Measurements from ENCODE around the gene PKP3. TPM values are rescaled to one million over a fixed set of nuclear protein-coding genes. Genes with fewer than 3 reads are reported as not detected.
A peak's percentile ranks its signal among the peaks of the same experiment; 100 is the strongest.

The PKP3 gene
- total RNA-seq, 1 donor from 2014 or later: 1.2 TPM

DNA sequence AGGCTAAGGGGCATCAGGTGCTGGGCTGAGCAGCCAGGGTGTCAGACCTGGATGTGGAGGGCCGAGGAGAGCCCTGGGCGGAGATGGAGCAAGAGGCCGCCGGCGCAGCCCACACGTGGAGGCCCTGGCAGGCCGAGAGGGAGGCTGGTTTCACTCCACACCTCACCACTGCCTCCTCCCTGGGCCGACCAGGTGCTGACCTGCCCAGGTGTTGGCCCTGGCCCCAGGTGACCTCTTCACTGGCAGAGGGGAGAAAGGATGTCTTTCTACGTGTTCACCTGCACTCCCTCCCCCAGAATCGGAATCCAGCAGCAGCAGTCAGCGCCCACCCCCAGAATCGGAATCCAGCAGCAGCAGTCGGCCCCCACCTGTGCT, 47.0 kb downstream of the PKP3 start:
- ATAC-seq (no peak), DNase-seq (ENCODE audit: low spot score) (no peak)

DNA sequence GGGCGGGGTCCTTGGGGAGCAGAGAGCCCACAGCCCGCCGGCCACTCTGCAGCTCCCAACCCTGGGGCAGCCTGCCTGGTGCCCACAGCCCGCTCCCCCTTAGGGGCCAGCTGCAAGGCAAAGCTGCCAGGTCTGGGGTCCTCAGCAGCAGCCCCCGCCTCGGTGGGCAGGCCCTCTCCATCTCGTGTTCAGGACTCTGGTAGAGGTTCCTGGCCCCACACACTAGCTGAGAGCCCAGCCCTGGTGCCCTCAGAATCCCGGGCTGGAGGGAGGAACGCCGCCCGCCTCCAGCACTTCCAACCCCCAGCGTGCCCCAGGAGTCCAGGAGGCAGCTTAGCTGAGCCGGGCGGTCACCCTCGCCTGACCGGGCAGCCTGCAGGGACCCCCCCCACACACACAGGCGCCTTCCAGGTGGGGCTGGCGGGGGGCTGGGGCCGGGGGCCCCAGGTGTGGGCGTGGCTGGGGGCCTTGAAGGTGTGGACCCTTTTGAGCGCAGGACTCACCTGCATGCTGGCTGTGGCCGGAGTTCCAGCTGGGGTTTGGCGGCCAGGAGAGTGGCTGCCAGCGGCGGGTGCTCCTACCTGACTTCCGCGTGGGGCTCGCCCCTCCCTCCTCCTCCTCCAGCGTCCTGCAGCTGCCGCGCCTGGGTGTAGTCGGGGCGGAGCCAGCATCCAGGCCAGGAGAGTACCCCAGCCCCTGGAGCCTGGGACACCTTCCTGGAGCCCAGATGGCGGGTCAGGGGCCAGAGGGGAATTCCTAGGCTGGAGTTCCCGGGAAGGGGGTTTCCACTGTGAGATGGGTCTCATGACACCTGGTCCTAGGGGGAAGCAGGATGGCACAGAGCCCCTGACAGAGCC, 47.6 kb downstream of the PKP3 start, which contains the start of gene ANO9:
TSS of gene ANO9 (minus strand) at position 594 of the 857 bp plus-strand sequence. CDS start at position 509, 85 bp downstream.
- DNase-seq (ENCODE audit: low spot score): no peak
- ATAC-seq: no peak

DNA sequence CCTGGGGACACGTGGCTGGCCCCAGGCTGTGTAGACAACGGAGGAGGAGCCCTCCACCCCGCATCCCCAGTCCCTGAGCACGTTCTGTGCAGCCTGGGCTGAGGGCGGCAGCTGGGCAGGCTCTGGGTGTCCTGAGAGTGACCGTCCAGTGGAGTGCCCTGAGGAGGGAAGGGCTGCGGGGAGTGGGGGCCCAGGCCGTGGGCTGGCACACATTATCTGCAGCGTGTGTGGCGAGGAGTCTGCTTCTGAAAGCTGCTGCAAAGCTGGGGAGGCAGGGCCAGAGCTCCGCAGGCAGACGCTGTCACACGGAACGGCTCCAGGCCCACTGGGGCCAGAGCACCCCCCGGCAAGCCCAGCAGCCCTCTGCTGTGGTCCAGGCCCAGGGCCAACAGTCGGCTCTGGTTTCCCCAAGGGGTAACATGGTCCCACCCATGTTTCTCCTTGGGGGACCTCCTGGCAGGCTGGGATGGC, 48.6 kb downstream of the PKP3 start:
- no peak for ATAC-seq
- no peak for DNase-seq (ENCODE audit: low spot score)

DNA sequence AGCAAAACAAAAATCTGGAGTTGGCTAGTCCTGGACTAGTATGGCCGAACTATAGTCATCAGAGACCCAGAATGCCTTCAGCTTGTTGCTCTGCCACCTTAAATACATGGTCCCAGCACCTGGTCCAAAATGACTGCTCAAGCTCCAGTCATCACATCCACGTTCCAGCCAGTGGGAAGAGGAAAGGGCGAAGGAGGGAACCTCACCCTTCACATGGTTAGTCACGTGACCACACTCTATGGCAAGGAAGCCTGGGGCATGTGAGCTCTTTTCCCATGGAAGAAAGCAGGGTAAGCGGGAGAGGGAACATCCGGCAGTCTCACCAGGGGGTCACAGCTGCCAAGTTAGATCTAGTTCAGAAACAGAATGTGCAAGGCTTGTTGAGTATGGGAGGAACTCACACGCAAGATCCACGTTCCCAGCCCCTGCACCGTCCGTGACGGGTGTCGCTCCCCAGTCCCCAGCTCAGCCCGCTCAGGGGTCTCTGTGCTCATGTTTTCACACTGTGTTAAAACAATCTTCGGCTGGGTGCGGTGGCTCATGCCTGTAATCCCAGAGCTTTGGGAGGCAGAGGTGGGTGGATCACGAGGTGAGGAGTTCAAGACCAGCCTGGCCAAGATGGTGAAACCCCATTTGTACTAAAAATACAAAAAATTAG, 49.7 kb downstream of the PKP3 start:
- ATAC-seq: no peak

DNA sequence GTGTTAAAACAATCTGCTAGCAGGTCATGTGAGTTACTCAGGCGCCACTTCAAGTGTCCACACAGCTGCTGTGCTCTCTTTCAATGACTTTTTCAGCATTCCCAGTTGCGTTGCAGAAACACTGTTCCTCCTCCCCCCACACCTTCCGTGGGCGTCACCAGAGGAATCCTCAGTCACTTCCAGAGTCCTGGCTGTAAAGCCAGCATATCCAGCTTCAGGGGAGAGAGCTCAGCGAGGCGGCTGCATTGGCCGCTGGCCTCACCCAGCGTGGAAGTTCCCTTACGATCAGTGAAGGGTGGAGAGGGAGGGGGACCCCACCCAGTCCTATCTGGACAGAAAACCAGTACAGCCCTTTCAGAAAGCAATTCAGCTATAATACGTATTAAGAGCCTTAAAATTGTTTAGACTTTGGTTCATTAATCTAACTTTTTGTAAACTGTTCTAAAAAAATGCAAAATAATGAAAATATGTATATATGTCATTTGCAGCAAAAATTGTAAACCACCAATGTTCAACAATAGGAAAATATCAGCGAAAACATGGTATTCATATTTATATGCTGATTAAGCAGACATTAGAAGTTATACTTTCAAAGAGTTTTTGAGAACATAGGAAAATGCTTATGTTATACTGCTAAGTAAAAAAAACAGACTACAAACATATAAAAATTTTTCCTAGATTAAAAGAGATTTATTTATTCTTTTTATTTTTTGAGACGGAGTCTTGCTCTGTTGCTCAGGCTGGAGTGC, 50.6 kb downstream of the PKP3 start:
- DNase-seq (ENCODE audit: low spot score): no peak
- no peak for ATAC-seq

More for the DNA sequence above, 49.7 kb downstream of the PKP3 start:
- DNase-seq (ENCODE audit: low spot score): no peak

DNA sequence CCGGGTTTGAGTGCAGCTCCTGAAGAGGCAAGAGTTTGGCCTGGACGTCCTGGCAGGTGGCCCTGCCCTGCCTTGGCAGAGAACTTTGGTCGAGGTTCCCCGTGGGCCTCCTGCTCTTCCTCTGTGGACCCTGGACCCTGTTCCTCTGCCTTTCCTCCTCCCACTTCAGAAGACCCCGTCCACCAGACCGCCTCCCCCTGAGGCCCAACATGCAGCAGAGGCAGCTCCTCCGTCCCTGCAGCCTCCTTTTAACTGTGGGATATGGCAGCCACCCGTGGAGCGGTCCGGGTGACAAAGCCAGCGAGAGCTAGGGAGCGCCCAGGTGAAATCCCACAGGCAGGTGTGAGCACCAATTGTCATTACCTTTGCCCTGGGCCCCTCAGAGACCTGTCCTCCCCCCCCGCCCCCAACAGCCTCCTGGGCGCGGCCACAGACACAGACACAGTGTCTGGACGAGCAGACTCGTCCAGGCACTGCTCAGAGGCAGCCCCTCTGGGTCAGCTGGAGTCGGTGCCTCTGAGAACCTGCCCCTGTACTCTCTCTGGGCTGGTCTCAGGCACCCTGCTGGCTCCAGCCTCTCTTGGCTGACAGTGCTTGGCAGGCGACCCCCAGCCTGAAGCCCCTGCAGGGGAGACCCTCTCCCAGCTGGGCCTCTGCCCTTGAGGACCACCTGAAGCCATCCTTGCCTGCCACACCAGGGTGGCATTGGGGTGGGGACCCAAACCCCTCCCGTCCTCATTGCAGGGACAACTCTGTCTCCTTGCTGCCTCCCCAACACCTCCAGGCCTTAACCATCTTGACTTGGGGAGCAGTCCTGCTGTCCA, 52.0 kb downstream of the PKP3 start:
- DNase-seq (ENCODE audit: low spot score) (no peak), ATAC-seq (no peak)

DNA sequence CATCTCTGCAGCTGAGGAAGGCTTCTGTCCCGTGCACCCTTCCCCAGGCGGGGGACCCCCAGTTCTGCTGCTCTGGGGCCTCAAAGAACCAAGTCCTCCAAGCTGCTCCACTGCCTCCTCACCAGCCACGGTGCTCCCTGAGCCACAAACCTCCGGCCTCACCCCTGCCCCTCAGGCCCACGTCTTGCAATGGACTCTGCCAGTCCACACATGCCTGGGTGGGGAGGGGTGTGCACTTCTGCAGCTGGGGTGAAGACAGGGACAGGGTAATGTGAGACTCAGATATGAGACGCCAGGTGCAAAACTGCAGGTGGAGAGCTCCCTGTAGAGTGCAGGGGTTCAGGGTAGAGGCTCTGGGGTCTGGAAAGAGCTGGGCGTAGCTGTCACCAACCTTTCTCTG, 52.9 kb downstream of the PKP3 start:
- DNase-seq (ENCODE audit: low spot score) (no peak), ATAC-seq (no peak)

DNA sequence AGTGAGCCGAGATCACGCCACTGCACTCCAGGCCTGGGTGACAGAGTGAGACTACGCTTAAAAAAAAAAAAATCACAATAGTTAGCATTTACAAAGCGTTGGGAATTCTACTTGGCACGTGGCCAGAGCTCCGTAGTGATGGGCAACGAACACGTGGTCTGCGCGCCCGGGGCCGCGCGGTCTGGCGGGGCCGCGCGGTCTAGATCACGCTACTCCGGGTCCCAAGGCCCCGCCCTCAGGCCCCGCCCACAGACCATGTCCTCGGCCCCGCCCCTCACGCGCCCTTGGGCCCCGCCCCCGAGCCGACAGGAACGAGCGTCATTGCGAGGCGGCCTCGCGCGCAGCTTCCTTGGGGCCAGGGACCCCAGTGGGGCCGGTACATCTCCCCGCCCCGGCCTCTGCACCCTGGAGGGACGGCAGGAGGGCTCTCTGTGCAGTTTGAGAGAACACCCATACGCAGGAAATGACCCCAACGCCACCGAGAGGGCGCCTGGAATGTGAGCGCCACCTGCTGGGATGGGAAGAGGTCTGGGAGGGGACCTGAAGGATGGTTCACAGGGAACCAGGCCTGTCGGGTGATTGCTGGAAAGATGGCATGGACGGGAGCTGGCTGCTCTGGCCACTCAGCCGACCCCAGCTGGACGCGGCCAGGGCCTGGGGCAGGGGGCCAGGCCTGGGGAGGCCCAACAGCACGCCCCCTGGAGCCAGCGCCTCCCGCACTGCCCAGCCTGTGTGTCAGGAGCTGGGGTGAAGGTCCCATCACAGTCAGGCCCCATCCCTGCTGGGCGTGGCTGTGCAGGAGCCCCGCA, 54.1 kb downstream of the PKP3 start:
- peak; percentile 78 for ATAC-seq
- peak; percentile 93 for DNase-seq (ENCODE audit: low spot score)

DNA sequence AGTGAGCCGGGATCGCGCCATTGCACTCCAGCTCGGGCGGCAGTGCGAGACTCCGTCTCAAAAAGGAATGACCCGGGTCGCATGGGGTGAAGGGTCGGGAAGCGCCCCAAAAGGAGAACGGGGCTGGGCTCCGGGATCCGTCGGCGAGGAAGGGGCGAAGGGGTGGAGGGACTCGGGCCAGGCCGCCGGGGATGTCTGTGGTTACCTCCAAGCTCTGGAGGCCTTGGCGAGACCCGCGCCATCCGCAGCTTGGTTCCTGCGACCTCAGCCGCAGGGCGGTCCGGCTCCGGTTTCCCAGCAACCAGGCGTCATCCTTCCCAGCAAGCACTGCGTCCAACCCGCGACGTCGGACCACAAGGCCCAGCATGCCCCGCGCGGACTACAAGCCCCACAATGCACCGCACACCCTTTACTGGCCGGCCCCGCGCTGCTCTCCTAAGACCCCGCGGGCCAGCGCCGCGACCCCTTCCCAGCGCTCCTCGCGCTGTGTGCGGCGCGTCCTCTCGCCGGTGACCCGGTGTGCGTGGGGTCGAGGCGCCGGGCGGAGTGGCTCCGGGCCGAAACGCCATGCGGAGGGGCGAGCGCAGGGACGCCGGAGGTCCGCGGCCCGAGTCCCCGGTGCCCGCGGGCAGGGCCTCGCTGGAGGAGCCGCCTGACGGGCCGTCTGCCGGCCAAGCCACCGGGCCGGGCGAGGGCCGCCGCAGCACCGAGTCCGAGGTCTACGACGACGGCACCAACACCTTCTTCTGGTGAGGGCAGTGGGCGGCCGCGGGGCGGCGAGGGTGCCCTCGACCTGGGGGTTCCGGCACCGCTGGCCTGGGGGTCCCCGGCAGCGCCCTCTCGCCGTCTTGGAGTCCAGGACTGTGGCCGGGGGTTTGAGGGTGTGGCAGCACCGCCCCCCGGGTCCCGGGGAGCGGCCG, 56.1 kb downstream of the PKP3 start, which contains the start of gene PTDSS2:
TSS of gene PTDSS2 (plus strand) at position 391 of the 920 bp plus-strand sequence. CDS start at position 568, 177 bp downstream.
- peak; percentile 86 for ATAC-seq

DNA sequence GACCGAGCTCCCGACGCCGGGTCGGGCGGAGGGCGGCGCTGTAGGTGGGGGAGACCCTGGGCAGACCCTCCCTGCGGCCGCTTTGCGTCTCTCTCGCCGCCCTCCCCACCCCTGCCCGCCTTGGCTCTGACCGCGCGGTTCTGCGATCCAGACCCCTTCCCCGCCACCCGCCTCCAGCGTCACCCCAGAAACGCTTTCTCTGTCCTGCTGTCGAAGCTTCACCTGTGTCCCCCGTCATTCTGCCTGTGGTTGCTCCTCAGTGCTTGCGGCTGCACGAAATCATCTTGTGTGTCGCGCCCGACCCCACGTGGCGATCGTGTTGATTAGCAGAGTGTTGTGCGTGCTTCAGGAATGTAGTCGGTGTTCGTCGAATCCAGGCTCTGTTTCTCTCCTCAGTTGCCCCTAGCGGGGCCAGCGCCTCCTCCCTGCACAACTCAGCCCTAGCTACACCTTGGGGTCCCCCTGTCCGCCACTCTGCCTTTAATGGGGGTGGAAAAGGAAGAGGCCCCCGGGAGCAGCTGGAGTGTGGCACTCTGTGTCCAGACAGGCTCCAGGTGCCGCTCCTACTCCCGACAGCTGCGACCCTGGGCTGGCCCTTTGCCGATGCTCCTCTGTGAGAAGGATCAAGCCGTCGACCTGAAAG, 56.9 kb downstream of the PKP3 start:
- ATAC-seq: peak; percentile 64
- peak; percentile 76 for DNase-seq (ENCODE audit: low spot score)

More for the DNA sequence above, 56.1 kb downstream of the PKP3 start, which contains the start of gene PTDSS2:
- DNase-seq (ENCODE audit: low spot score): peak; percentile 95

DNA sequence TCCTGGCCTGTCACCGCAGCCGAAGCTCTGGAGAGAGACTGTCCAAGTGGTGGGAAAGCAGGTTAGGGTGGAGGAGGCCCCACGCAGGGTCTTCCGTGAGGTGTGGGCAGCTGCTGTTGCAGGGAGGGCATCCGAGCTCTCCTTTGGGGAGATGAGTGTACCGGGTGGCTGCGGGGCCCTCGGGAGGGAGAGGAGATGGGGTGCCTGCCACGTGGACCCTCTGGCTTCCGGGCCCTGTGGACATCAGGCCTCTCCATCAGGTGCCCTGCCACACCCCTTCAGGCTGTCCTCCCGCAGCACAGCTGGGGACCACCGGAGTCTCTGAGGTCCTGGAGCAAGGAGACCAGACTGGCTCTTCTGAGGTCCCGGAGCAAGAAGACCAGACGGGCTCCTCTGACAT, 57.7 kb downstream of the PKP3 start:
- ATAC-seq: no peak
- no peak for DNase-seq (ENCODE audit: low spot score)

DNA sequence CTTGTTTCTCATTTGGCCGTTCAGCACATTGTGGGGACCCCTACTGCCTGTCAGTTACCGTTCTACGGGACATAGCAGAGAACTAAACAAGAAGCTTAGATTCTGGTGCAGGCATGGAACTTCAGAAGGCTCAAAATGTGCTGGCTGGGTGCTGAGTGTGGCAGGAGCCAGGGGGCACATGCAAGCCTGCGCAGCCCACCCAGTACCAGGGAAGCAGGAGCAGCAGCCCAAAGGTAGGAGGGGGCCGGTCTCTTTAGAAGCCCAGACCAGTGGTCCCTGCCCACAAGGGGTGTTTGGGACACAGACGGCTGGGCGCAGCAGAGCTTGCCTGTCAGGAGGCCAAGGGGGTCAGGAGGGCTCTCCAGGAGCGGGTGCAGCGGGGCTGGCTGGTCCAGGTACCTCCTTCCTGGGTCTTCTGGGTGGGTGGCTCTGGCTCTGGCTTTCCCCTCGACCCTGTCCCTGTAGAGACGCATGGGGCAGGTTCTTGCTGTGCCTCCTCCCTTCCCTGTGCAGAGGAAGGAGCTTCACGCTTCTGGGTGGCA, 58.3 kb downstream of the PKP3 start:
- no peak for ATAC-seq
- no peak for DNase-seq (ENCODE audit: low spot score)

DNA sequence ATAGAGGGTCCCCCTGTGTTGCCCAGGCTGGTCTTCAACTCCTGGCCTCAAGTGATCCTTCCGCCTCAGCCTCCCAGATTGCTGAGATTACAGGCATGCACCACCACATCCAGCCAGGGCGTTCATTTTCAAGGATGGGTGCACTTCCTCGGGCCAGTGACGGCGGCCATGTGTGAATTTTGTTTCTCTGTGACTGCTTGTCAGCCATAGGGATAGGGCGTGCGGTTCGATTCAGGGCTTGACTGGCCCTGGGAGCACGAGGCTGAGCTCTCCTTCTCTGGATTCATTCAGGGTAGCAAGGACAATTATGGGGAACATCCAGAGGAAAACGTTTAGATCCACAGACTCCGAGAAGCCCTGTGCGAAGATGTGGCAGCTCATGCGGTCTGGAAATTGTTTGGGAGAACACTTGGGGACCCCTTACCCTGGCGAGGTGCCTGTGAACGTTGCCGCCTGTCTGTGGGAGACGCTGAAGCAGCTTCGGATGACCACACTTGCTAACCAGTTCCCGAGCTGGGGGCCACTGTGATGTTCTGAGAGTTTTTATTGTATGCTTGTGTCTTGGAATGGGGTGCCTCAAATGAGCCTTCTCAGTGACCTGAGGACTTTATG, 59.0 kb downstream of the PKP3 start:
- no peak for DNase-seq (ENCODE audit: low spot score)
- no peak for ATAC-seq

DNA sequence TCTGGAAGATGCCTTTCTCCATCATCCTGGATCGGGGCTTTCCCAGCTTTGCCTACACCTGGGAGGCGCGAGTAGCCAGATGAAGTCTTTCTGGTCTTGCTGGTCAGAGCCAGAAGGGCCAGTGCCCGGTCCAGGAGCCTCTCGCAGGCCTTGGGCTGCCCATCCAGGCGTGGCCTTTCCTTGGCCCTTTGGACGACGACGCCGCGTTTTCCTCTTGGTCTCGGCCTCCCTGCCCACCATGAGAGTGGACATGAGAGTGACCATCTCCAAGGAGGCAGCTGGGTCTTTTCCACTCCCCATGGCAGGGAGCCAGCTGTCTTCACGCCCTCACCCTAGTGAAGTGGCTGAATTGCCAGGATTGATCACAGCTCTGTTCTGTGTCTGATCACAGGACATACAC, 59.6 kb downstream of the PKP3 start:
- no peak for ATAC-seq
- DNase-seq (ENCODE audit: low spot score): no peak

DNA sequence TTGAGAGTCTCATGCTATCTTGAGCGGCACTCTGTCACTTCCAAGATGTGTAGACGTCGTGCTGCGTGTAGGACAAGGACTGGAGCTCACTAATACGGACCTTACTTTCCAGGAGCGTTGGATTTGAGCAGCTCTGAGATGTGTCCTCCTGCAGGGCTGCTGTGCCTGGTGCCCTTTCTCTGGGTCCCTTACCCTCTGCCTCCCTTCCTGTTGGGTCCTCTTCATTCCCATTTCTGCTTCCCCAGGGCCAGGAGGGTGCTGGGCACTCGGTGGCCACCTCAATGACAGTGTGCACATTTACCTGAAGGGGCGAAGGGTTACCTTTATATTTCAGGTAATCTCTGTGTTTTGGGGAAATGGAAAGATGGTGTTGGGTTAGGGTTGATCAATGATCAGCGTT, 60.0 kb downstream of the PKP3 start:
- ATAC-seq: no peak
- DNase-seq (ENCODE audit: low spot score): no peak
